Measurements from ENCODE around the gene ARHGAP6.
A peak's percentile ranks its signal among the peaks of the same experiment; 100 is the strongest.

GRCh38 chrX:11375614-11376119, 290.1 kb downstream of the ARHGAP6 start:
- TF ChIP-seq POLR2A (conservative IDR thresholded peaks at IDR 0.05) = no peak
- TF ChIP-seq CTCF (IDR thresholded peaks at IDR 0.05 in 2 of 3, conservative IDR thresholded peaks at IDR 0.05 in 1 of 3; ENCODE audit: insufficient read depth in 2 of 3, low read depth in 1 of 3, low read length in 3 of 3) = no peak
- no peak for TF ChIP-seq ZBTB12 (CRISPR knock-in tag; IDR thresholded peaks at IDR 0.05)
- TF ChIP-seq NFRKB (IDR thresholded peaks at IDR 0.05; ENCODE audit: low read depth) = peak; percentile 97
- TF ChIP-seq ETV6 (IDR thresholded peaks at IDR 0.05; ENCODE audit: borderline replicate concordance in 1 of 2, low read depth in 2 of 2, low read length in 1 of 2) = no peak
- TF ChIP-seq ETV6 (CRISPR knock-in tag; IDR thresholded peaks at IDR 0.05; ENCODE audit: borderline replicate concordance) = no peak
- no peak for TF ChIP-seq ATF6 (CRISPR knock-in tag; IDR thresholded peaks at IDR 0.05)
- no peak for TF ChIP-seq POLR2AphosphoS2 (IDR thresholded peaks at IDR 0.05; ENCODE audit: low read length)
- TF ChIP-seq EP300 (IDR thresholded peaks at IDR 0.05; ENCODE audit: low read length) = peak; percentile 95
